Activated CD8-positive, alpha-beta memory T cell treated with anti-CD3 and anti-CD28 coated beads, Interleukin-2, amount 50 U/mL, for 24 hours (primary cell): ENCODE results near the gene CTAGE8.
"Not testable (repeated sequence)": the region's sequence is repeated elsewhere in the genome, so short reads cannot be mapped to it uniquely, and the experiment has no call there.

ENCODE experiments used
- DNase-seq: peaks from one replicate; pipeline ENCODE4 v3.0.0-alpha.2; 2020; ENCODE audit errors: extremely low read depth

Gene CTAGE8

GRCh38 chr7:144255471-144255897 is 13.6 kb downstream of the CTAGE8 start:
- DNase-seq, result no peak

DNA sequence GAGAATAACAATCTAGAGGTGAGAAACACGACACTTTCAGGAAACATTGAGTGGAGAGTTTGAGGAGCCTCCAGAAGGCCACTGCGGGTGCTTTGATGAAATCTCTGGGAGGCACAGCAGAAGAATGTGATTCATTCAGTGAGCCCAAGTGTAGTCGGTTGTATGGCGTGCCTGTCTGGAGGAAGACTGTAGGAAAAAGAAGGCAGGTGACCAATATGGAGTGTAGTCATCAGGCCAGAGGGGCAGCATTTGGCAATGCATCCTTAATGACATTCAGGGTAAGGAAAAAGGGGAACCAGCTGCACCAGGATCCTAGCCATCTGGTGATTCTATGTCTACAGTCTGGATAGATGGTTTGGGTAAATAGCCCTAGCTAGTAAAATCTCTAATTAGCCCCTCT is 16.8 kb downstream of the CTAGE8 start:
- DNase-seq, result not testable (repeated sequence)

DNA sequence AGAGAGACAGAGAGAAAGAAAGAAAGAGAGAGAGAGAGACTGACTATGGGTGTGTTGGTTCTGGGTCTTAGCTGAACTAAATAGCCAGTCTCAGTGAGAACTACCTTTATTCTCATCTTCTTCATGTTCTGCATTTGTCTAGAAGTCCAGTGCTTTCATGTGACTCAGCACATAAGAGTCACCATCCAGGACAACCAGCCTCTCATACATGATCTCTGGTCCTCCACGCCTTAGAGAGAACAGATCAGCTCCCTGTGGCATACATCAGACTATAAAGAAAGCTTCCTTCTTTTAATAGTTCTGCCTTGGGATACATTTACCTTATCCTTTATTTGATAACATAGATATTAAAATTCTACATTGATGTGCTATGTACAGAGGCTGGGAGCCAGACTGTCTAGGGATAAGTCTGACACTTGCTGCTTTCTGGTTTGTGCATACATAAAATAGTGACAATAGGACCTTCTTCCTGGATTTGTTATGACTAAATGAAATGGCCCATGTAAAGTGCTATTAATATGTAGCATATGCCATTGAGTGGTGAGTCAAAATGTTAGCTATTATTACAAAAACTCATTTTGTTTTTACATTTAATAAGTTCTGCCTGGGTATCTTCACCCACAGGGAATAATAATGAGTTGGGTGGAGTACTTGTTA is 21.3 kb downstream of the CTAGE8 start:
- not testable (repeated sequence) for DNase-seq

- DNase-seq, result not testable (repeated sequence)
Measured at GRCh38 chr7:144246967-144247366, 22.1 kb downstream of the CTAGE8 start.

DNA sequence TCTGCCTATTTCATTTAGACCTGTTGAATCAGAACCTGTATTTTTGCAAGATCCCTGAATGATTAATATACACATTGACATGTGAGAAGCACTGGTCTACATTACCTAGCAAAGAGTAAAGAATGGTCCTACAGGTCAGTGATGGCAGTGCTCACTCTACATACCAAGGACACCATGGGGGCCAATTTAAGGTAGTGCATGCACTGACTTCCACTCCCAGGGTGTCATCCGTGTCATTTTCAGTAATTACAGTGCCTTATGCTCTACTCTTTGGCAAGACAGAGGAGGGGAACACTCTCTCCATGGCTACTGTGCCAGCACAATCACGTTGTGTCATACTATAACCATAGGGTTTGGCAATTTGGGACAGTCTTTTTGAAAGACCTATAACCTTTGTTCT is 23.7 kb downstream of the CTAGE8 start:
- not testable (repeated sequence) for DNase-seq

- DNase-seq, result not testable (repeated sequence)
Measured at GRCh38 chr7:144239365-144239764, 29.7 kb downstream of the CTAGE8 start, which contains the start of gene OR2A42. OR2A42 (minus strand) TSS chr7:144239605; CDS start chr7:144232843, 6,762 bp downstream.

DNA sequence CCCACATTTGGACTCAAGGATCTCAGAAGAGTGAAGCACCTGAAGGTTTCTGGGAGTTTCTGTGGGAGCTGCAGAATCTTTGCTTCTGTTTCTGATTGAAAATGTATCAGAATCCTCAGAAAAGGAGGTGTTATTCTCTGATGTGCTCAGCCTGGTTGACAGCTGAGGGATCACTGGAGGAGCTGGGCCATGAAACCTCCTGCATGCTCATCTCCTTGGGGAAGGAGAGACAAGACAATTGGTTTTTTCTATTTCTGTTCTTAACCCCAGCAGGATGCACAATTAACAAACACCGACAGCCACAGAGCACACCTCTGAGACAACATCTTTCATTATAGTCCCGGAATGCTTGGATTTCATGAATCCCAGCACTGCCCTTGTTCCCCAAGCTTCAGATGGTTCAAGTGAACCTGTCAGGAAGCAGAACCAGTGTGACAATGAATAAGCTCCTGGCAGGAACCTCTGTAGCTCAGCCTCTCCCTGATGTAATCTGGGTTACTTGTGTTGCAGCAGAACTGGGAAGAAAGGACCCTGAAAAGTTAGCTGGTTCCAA is 30.5 kb downstream of the CTAGE8 start:
- not testable (repeated sequence) for DNase-seq

DNA sequence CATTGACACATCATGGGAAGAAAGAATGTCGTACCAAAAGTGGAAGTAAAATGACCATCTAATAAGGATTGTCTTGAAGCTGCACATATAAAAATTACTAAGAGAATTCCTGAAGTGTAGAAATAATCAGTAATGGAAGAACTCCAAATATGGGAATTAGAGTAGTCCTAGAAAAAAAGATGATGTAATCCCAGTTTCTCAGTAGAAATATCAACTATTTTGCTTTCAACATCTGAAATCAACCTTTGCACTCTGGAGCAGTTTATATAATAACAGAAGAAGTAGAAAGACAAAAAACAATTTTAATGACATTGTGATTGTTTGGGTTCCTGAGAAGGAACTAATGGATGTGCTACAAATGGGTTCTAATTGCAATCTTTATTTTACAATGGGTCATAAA is 36.0 kb downstream of the CTAGE8 start:
- DNase-seq, result not testable (repeated sequence)

GRCh38 chr7:144231027-144231426 is 38.1 kb downstream of the CTAGE8 start:
- not testable (repeated sequence) for DNase-seq

DNA sequence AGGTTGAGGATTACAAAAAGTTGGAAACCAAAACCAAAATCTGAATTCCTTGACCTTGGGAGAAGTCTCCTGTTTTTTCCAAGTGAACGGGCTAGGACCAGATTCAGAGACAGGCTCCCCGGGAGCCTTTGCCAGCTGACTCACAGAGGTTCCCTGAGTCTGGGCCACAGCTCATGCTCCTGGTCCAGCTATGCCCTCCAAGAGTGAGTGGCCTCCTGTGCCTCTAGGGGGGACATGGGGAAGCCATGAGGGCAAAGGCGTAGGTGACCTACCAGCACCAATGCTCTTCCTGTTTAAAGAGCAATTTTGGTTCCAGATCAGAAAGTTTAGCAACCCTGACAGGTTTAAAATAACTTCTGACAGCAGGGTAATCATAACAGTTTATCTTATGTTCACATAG is 40.3 kb downstream of the CTAGE8 start:
- DNase-seq, result not testable (repeated sequence)

DNA sequence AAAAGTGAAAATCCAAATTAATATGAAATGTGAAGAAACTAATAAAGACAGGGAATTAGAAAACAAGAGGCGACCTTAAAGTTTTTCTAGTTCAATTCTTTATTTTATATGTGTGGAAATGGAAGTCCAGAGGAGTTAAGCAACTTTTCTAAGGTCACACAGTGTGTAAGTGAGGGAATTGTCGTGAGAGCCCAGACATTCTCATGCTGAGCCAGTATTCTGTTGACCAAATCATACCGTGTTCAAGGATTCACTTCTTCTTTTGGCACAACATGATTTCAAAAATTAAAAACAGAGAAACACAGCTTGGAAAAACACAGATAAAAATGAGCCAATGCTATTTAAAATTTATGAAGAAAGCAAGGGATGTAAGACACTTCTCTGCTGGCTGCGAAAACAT is 42.2 kb downstream of the CTAGE8 start:
- DNase-seq, result not testable (repeated sequence)

DNA sequence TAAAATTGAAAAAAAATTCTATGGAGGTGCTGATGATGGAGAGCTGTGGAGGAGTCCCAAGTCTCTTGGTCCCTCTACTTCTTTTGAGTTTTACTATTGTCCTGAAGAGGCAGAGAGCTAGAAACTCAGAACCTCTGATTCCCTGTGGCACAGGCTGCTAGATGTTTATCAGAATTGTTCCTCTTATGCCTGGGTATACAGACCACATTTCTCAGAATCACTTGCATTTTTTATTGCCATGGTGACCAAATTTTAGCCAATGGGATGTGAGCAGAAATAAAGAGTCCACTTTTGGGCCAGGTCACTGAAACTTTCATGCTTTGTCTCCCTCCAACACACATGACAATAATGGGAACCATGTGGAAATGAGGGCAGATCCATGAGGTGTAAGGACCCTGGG is 45.4 kb downstream of the CTAGE8 start:
- not testable (repeated sequence) for DNase-seq

DNA sequence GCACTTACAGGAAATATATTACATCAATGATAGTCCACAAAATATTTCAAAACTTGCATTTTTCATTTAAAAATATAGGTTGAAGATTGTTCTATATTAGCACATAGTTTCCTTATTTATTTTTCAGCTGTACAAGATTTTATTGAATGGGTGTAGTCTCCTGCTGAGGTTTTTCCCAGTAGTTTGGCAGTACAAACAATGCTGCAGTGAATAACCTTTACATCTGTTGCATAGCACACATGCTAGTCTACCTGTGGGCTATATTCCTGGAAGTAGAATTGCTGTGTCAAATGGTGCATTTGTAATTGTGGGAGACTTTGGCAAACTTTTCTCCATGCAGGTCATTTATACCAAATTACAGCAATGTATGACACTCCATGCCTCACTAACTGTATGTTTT is 48.6 kb downstream of the CTAGE8 start:
- DNase-seq, result not testable (repeated sequence)

GRCh38 chr7:144219149-144219548 is 49.9 kb downstream of the CTAGE8 start:
- not testable (repeated sequence) for DNase-seq

DNA sequence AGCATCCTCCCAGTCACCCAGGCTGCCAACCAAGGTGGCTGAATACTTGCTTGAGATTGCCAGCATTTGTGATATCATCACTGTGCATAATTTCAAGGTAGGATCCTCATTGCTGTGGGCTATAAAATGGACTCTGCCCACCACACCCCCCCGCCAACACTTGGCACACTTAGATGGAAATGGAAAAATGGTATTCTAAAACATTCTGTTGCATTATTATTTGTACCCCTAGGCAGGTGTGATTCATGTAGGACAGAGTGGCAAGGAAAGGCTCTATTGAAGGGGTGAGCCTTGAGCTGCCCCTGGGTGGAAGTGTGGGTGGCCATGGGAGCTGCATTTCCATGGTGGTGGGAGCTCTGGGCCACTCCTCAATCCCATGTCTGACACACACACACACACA is 50.5 kb downstream of the CTAGE8 start:
- DNase-seq, result not testable (repeated sequence)

- DNase-seq, result not testable (repeated sequence)
Measured at GRCh38 chr7:144217200-144217599, 51.9 kb downstream of the CTAGE8 start.
